ENCODE data around the gene GDF10. TPM values are rescaled to one million over a fixed set of nuclear protein-coding genes. Genes with fewer than 3 reads are reported as not detected.

Gene GDF10, protein sequence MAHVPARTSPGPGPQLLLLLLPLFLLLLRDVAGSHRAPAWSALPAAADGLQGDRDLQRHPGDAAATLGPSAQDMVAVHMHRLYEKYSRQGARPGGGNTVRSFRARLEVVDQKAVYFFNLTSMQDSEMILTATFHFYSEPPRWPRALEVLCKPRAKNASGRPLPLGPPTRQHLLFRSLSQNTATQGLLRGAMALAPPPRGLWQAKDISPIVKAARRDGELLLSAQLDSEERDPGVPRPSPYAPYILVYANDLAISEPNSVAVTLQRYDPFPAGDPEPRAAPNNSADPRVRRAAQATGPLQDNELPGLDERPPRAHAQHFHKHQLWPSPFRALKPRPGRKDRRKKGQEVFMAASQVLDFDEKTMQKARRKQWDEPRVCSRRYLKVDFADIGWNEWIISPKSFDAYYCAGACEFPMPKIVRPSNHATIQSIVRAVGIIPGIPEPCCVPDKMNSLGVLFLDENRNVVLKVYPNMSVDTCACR
- total RNA-seq: 44.9 and 178 TPM in 2 replicates

DNA sequence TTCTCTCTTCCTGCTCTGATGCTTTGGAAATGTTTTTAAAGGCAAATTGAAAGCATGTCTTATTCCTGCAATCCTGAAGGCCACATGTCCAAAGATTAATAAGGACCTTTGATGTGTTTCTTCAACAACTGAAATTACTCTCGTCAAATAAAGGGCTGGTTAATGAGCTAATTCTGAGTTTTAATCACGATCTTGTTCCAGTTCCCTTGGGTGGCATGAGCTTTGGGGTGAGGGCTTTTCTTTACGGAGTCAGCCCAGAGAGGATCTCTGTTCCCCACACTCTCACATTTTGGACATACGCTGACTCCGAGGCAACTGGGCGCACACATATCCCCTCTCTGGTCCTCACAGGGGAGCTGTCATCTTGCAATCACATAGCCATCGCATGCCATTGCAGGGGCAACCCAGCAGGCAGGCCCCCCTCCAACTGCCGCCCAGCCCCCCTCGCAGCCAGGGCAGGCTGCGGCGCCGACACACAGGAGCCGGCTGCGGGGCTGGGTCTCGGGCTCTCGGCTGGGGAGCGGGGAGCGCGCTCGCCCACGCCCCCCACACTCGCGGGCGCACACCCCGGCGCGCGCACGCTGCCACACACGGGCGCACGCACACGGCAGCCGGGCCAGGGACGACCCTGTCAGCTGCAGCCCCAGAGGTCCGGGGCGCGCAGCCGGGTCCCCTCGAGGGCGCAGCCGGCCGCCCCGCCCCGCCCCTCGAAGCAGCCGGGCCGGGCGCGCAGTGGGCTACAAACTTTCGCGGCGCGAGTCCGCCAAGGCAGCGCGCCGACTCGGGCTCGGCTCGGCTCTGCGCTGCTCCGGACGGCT is at the start of gene GDF10:
GDF10 (plus strand) TSS at position 587 of the 818 bp plus-strand sequence. CDS start 455 bp downstream, outside the sequence.

DNA sequence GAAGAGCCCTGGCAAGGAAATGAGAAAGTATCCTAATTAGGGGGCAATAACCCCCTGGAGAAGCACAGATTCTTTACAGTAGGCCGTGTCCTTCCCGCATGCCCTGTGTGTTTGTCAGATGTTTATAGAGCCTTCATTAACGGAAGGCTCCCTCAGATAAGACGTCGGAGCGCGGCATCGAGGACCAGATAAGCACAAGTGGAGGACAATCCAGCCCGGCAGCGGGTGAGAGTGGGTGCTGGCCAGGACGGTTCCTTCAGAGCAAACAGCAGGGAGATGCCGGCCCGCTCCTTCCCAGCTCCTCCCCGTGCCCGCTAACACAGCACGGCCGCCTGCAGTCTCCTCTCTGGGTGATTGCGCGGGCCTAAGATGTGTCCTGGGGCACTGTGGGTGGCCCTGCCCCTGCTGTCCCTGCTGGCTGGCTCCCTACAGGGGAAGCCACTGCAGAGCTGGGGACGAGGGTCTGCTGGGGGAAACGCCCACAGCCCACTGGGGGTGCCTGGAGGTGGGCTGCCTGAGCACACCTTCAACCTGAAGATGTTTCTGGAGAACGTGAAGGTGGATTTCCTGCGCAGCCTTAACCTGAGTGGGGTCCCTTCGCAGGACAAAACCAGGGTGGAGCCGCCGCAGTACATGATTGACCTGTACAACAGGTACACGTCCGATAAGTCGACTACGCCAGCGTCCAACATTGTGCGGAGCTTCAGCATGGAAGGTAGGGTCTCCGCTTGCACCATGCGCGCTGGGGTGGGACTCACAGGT is 22.5 kb downstream of the GDF10 start, which contains the start of gene GDF2:
GDF2 (plus strand) TSS at position 155 of the 762 bp plus-strand sequence; CDS start at position 370, 215 bp downstream.

DNA sequence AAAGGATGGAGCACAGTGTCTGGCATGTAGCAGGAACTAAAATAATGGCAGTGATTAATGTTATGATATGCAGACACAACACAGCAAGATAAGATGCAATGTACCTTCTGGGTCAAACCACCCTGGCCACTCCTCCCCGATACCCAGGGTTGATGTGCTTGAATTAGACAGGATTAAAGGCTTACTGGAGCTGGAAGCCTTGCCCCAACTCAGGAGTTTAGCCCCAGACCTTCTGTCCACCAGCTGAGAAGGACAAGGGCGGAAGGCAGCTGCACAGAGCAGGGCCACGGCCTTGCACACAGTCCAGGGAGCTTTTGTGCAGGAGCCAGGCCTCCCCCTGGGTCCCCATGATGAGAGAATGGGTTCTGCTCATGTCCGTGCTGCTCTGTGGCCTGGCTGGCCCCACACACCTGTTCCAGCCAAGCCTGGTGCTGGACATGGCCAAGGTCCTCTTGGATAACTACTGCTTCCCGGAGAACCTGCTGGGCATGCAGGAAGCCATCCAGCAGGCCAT is 48.2 kb downstream of the GDF10 start, which contains the start of gene RBP3:
RBP3 (plus strand) TSS at position 226 of the 514 bp plus-strand sequence; CDS start at position 348, 122 bp downstream.

Other genes starting within 250 kb of the GDF10 start
- not detected in 2 replicates for gene GDF2, start 22.3 kb downstream of the GDF10 start, total RNA-seq
- gene RBP3, start 48.2 kb downstream of the GDF10 start, total RNA-seq: not detected in 2 replicates
- under 0.01 TPM in 1 of 2 replicates, not detected in the other for gene ZNF488, start 84.1 kb downstream of the GDF10 start, total RNA-seq
- gene ANXA8, start 183.9 kb downstream of the GDF10 start, total RNA-seq: 0.15 and 0.33 TPM in 2 replicates
- gene FAM25G, start 191.5 kb downstream of the GDF10 start, total RNA-seq: not detected in 2 replicates
- gene AGAP9, start 223.4 kb downstream of the GDF10 start, total RNA-seq: 5.2 and 5.5 TPM in 2 replicates

Measured in smooth muscle cell of trachea (primary cell).